HG02678 (cell line): ENCODE data around the gene C14orf119.
"Not testable (repeated sequence)": the region's sequence is repeated elsewhere in the genome, so short reads cannot be mapped to it uniquely, and the experiment has no call there.

ENCODE experiments used
- ATAC-seq: cut with Tn5 transposase; IDR thresholded peaks from one replicate; pipeline ENCODE4 v1.9.1; 2021; ENCODE audit warnings: mild to moderate bottlenecking, moderate library complexity; ENCODE audit not compliant: unreplicated experiment

The C14orf119 gene

GRCh38 chr14:23107620-23108019 is 12.3 kb downstream of the C14orf119 start:
- not testable (repeated sequence) for ATAC-seq

GRCh38 chr14:23108169-23108568 is 12.9 kb downstream of the C14orf119 start:
- ATAC-seq: not testable (repeated sequence)

GRCh38 chr14:23109769-23110168 is 14.5 kb downstream of the C14orf119 start:
- ATAC-seq: no peak

GRCh38 chr14:23110579-23111365 is 15.5 kb downstream of the C14orf119 start:
- ATAC-seq: no peak

- ATAC-seq: no peak
These were observed 17.3 kb downstream of the C14orf119 start for GRCh38 chr14:23112359-23113178.

- no peak for ATAC-seq
These were observed 18.3 kb downstream of the C14orf119 start for GRCh38 chr14:23113431-23114119.

GRCh38 chr14:23114120-23114458 is 18.8 kb downstream of the C14orf119 start:
- ATAC-seq: no peak

GRCh38 chr14:23114669-23115038 is 19.3 kb downstream of the C14orf119 start:
- no peak for ATAC-seq

GRCh38 chr14:23115039-23115731 is 19.9 kb downstream of the C14orf119 start:
- no peak for ATAC-seq

GRCh38 chr14:23115918-23116317 is 20.6 kb downstream of the C14orf119 start:
- ATAC-seq: no peak

GRCh38 chr14:23117371-23118020 is 22.2 kb downstream of the C14orf119 start:
- no peak for ATAC-seq

- ATAC-seq: no peak
These were observed 23.4 kb downstream of the C14orf119 start, which contains the start of gene CEBPE for GRCh38 chr14:23118506-23119362. Gene CEBPE, minus strand, starts transcription at chr14:23119255. Its CDS starts 164 bp downstream, at chr14:23119091.

- ATAC-seq: no peak
These were observed 24.3 kb downstream of the C14orf119 start for GRCh38 chr14:23119363-23120327.

- ATAC-seq: peak; percentile 76
These were observed 25.4 kb downstream of the C14orf119 start for GRCh38 chr14:23120541-23121251.

GRCh38 chr14:23121361-23121771 is 26.1 kb downstream of the C14orf119 start:
- ATAC-seq: no peak

GRCh38 chr14:23122086-23122485 is 26.8 kb downstream of the C14orf119 start:
- ATAC-seq: no peak

- ATAC-seq: no peak
These were observed 28.1 kb downstream of the C14orf119 start for GRCh38 chr14:23123419-23123818.
